Retina (tissue), 1 donor: ENCODE measurements around the gene CAPRIN2.
A peak's percentile ranks its signal among the peaks of the same experiment; 100 is the strongest.

ENCODE experiments used
- DNase-seq: peaks from one replicate; pipeline ENCODE4 v3.0.0-alpha.2; 2016

The CAPRIN2 gene

DNA sequence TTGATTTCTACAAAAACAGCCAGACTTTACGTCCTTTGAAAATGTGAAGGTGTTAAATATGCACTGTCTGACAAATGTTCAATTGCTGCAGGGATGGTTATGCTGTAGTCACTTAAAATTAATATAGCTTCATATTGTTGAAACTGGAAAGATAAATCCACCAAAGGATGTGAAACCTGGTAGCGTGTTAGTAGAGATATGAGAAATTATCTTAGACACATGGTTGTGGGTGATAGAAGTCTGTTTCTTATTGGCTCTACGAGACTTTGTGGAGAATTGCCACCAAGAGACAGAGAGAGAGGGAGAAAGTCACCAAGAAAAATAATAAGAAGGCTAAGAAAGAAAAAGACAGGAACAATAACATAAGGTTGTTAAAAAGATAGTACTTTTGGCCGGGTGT is 2.6 kb upstream of the CAPRIN2 start:
- no peak for DNase-seq

GRCh38 chr12:30756074-30756473 is 1.3 kb upstream of the CAPRIN2 start:
- no peak for DNase-seq

- no peak for DNase-seq
These were observed 628 bp upstream of the CAPRIN2 start for GRCh38 chr12:30755395-30755762.

- peak; percentile 72 for DNase-seq
These were observed 385 bp downstream of the CAPRIN2 start for GRCh38 chr12:30754383-30754749.

- no peak for DNase-seq
These were observed 884 bp downstream of the CAPRIN2 start for GRCh38 chr12:30753751-30754382.

- peak; percentile 39 for DNase-seq
These were observed 1.5 kb downstream of the CAPRIN2 start for GRCh38 chr12:30753233-30753632.

DNA sequence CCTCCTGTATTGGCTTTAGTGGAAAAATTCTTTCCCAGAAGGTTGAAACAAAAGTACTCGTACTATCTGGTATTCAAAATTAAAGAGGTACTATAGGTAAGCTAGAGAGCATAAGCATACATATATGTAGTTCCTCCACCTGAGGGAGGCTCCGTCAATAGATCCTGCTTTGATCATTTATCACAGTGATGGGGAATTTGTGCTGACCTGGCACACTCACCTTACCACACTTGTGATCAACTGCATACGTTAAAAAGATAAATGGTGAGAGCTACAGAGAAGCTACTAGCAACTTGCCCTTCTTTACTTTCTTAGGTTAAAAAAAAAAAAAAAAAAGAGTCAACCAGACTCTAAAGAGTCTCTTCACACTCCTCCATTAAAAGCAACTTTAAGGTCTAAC is 2.5 kb downstream of the CAPRIN2 start:
- DNase-seq = no peak

GRCh38 chr12:30748147-30748546 is 6.6 kb downstream of the CAPRIN2 start:
- DNase-seq = no peak

DNA sequence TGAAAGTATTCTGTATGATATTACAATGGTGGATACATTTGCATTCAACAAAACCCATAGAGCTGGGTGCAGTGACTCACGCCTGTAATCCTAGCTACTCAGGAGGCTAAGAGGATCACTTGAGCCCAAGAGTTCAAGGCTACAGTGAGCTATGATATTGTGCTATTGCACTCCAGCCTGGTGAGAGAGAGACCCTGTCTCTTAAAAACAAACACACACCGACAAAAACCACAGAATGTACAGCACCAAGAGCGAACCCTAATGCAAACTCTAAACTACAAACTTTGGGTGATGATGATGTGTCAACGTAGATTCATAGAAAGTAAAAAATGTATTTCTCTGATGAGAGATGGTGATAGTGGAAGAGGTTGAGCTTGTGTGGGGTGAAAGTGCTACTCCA is 8.6 kb downstream of the CAPRIN2 start:
- DNase-seq = no peak

DNA sequence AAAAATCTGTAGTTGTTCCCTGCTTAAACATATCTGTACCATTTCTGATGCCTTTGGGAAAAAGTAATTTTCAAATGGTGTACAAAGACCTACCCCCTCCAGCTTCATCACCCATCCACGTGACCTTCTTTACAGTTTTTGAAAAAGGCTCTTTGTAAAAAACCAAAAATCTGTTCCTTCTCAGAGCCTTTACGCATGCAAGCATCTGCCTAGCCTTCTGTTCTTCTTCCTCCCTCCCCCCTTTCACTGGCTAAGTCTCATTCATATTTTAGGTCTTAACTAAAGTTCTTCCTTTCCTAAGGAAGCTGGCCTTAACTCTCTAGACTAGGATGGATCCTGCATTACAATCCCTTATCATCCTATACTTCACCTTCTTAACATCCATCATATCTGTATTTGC is 10.4 kb downstream of the CAPRIN2 start:
- no peak for DNase-seq

- no peak for DNase-seq
These were observed 14.5 kb downstream of the CAPRIN2 start for GRCh38 chr12:30740274-30740673.

DNA sequence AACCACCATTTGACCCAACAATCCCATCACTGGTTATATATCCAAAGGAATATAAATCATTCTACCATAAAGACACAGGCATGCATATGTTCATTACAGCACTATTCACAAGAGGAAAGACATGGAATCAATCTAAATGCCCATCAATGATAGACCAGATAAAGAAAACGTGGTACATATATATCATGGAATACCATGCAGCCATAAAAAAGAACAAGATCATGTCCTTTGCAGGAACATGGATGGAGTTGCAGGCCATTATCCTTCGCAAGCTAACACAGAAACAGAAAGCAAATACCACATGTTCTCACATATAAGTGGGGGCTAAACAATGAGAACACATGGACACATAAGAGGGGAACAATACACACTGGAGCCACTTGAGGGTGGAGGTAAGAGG is 15.7 kb downstream of the CAPRIN2 start:
- DNase-seq = no peak

DNA sequence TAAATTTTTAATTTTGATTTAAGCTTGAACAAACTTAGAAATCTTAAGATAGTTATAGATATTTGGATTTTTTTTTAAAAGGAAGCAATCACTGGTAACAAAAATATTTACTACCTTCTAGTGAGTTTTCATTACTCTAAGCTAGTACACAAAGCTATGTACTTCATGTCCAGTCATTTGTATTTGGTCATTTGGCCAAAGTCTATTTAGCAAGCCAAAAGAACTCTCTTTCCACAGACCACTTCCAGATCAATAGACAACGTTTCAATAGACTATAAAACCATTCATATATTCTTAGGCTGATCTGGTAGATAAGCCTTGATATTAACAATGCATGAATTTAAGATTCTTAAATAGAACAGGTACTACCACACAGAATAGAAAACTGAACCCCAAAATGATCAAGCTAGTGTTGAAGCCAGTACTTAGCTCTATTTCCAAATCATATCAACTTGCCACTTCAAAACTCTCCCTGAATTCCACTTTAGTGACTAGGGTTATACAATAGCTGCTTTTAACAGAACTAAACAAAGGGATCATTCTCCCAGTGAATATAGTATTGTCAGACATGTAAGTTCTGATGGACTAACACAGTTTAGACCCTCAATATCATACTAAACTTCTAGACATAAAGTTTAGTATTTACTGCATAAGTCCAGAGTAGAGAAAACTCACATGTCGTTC is 21.7 kb downstream of the CAPRIN2 start:
- DNase-seq = no peak

DNA sequence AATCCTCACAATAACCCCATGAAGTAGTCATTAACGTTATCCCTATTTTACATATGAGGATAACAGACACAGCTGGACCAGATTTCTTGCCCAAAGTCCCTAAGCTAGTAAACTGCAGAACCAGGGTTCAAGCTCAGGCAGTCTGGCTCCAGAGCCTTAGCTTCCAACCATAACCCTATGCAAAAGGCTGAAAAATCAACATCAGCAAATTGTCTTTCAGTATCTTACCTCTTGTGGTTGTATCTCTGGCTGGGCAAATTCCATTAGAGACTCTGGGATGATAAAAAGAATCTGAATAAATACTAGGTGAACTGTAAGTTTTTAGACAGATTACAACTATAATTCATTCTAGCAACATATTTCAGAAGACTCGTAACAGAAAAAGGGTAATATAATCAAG is 24.7 kb downstream of the CAPRIN2 start:
- no peak for DNase-seq

DNA sequence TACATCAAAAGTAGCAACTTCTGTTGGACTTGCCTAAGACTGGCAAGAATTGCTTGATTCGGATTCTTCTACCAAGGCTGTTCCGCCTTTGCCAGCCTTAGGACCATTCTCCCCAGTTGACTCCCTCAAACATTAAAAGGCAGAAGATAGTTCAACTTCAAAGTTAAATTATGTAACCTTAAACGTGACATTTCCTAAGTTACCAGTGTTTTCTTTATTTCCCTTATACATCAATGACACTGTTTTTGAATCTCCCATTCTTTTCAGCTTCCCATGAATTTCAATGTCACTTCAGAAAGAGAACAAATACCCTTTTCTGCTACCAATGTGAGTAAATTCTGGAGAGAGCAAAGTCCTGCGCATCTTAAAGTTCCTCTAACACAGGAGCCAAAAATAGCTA is 25.2 kb downstream of the CAPRIN2 start:
- DNase-seq = no peak

GRCh38 chr12:30726647-30727046 is 28.1 kb downstream of the CAPRIN2 start:
- DNase-seq = no peak

DNA sequence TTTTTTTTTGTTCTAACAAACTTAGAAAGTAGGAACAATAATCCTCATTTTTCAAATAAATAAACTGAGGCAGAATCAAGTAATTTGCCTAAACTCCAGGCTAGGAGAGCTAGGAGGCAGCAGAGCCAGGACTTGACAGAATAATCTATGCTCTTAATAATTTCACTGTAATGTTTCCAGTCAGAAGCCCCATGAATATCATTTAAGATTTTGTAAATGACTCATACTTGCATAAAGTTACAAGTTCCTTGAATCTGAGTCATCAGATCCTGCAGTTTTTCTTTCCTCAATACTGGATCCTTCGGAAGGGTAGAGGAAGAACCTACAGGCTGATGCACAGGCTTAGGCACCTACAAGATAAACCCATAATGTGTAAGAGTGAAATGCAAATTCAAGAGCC is 29.0 kb downstream of the CAPRIN2 start:
- no peak for DNase-seq

GRCh38 chr12:30719060-30719459 is 35.7 kb downstream of the CAPRIN2 start:
- no peak for DNase-seq

GRCh38 chr12:30707613-30708342 is 47.0 kb downstream of the CAPRIN2 start:
- no peak for DNase-seq

DNA sequence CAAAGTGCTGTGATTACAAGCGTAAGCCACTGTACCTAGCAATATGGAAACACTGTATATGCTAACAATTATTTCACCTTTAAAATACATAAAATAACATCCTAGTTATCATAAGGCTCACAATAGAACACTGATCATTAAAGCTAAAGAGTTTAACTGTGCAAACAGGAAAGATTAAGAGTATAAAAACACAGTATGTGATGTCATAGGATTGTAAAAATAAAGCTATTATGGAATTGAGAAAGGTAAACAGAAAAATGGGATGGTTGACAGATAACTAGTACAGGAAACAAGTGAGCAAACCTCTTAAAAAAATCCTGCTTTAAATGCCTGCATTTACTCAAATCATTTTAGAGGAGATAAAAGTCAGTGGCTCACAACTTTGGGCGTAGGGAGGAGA is 48.3 kb downstream of the CAPRIN2 start:
- DNase-seq = no peak

GRCh38 chr12:30701056-30701455 is 53.7 kb downstream of the CAPRIN2 start:
- DNase-seq = no peak

DNA sequence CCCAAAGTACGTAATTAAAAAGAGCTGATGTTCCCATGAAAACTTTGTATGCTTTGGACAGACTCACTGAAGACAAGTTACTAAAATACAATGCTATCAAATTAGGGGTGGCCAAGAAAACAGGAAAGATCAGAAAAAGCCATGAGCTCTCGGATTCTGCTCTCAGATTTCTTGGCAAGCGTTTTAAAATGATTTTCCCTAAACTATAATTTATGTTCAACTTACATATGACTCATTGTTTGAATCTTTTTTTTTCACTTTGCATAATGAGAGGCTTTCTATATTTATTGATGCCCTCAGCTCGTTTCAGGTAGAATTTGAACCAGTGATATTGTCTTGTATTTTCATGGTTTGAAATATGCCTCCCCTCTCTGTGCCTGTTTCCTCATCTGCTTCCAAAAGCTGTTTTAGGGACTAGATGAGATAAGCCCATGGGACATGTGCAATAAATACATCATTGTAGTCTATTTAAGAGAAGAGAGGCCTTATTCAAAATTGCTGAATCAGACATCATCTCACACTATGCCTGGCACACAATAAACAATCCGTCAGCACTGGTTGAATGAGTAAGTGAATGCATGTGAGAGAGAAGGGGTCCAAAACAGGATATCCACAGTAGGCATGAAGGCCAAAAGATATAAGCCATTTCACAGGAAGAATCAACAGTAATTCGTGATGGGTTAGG is 54.4 kb downstream of the CAPRIN2 start:
- no peak for DNase-seq

DNA sequence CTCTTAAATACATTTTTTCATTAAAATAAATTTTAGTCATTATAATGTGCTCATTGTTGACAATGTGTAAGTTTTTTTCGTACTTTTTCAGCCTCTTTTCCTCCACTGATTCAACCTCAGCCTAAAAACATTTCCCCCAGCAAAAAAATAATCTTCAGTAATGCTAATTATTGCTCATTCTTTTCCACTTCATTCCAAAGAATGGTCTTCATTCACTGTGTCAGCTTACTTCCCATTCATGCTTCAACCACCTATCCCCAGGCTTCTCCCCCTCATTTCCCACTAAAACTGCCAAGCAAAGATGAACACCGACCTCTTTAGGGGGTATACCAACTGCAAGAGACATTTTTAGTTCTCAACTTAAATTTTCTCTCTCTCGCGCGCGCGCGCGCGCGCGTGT is 56.4 kb downstream of the CAPRIN2 start:
- DNase-seq = no peak

GRCh38 chr12:30696943-30697342 is 57.8 kb downstream of the CAPRIN2 start:
- peak; percentile 8 for DNase-seq
